ENCODE data around the gene XAF1. TPM values are rescaled to one million over a fixed set of nuclear protein-coding genes. Genes with fewer than 3 reads are reported as not detected.

The XAF1 gene
- total RNA-seq, 1 experiment from 2014 or later = 0.20 TPM

- Mint-ChIP-seq H3K36me3 (peaks cover 9% of the 10 kb centered on the region), H3K27ac (no peak overlapping the region), H3K9me3 (peaks cover 29% of the 10 kb centered on the region), H3K27me3 (ENCODE audit: low read depth) (peaks cover 14% of the 10 kb centered on the region), H3K4me3 (no peak overlapping the region), H3K4me1 (peaks cover 13% of the 10 kb centered on the region)
- ATAC-seq (no peak), DNase-seq (ENCODE audit: low spot score) (no peak)
- no peak for TF ChIP-seq CDX4 (CRISPR knock-in tag; IDR thresholded peaks at IDR 0.05; ENCODE audit: borderline replicate concordance)
- TF ChIP-seq ZNF532 (CRISPR knock-in tag; IDR thresholded peaks at IDR 0.05; ENCODE audit: borderline replicate concordance) = no peak
- no peak for TF ChIP-seq USF1 (CRISPR knock-in tag; IDR thresholded peaks at IDR 0.05)
- TF ChIP-seq ERG (CRISPR knock-in tag; IDR thresholded peaks at IDR 0.05) = no peak
- TF ChIP-seq FOXP4 (CRISPR knock-in tag; IDR thresholded peaks at IDR 0.05) = no peak
- TF ChIP-seq ZNF138 (CRISPR knock-in tag; conservative IDR thresholded peaks at IDR 0.05) = no peak
- no peak for TF ChIP-seq ZNF121 (CRISPR knock-in tag; IDR thresholded peaks at IDR 0.05)
- no peak for TF ChIP-seq GTF2I (CRISPR knock-in tag; conservative IDR thresholded peaks at IDR 0.05)
- TF ChIP-seq TP53 (CRISPR knock-in tag; IDR thresholded peaks at IDR 0.05) = no peak
- TF ChIP-seq ATF3 (CRISPR knock-in tag; conservative IDR thresholded peaks at IDR 0.05) = no peak
- no peak for TF ChIP-seq NFATC4 (CRISPR knock-in tag; IDR thresholded peaks at IDR 0.05)
- no peak for TF ChIP-seq RELA (CRISPR knock-in tag; IDR thresholded peaks at IDR 0.05; ENCODE audit: borderline replicate concordance)
- TF ChIP-seq E2F4 (CRISPR knock-in tag; IDR thresholded peaks at IDR 0.05; ENCODE audit: borderline replicate concordance, low read depth) = no peak
- TF ChIP-seq KAT7 (CRISPR knock-in tag; IDR thresholded peaks at IDR 0.05; ENCODE audit: borderline replicate concordance) = no peak
- TF ChIP-seq ZNF281 (CRISPR knock-in tag; IDR thresholded peaks at IDR 0.05) = no peak
- TF ChIP-seq ATF2 (CRISPR knock-in tag; IDR thresholded peaks at IDR 0.05; ENCODE audit: borderline replicate concordance, low read depth) = no peak
- no peak for TF ChIP-seq SP1 (CRISPR knock-in tag; conservative IDR thresholded peaks at IDR 0.05)
- no peak for TF ChIP-seq SOX15 (CRISPR knock-in tag; IDR thresholded peaks at IDR 0.05)
- no peak for TF ChIP-seq FOXJ3 (CRISPR knock-in tag; IDR thresholded peaks at IDR 0.05; ENCODE audit: borderline replicate concordance)
- POLR2A ChIA-PET = interaction anchor here (0.6 kb wide), 1 partner anchor 155 kb away, joined by 3 read pairs; no protein-coding TSS in a partner anchor
- CTCF ChIA-PET = interaction anchor here (1.1 to 1.2 kb wide), 2 partner anchors 20 to 121 kb away, joined by 3 to 4 read pairs; no protein-coding TSS in a partner anchor
Measured at GRCh38 chr17:6823011-6823442, 67.2 kb downstream of the XAF1 start.
